Thoracic aorta (tissue), 2 donors: ENCODE measurements around the gene IGF2R. TPM values are rescaled to one million over a fixed set of nuclear protein-coding genes. Genes with fewer than 3 reads are reported as not detected.

Experiments
- ATAC-seq: fragments of 150-250 bp; one replicate; pipeline ENCODE4 v1.8.0; 2017; ENCODE audit warnings: low read depth; ENCODE audit not compliant: insufficient number of reproducible peaks, low FRiP score
- DNase-seq: peaks from one replicate; pipeline ENCODE4 v3.0.0-alpha.2; 2020; ENCODE audit warnings: low spot score
- H3K27ac ChIP-seq, 2 donors: fragments of 200-600 bp; sonication (generic); 1 replicate in 1 of 2; 2 replicates in 1 of 2; pipeline ENCODE4 v1.5.1; 2016; ENCODE audit warnings: mild to moderate bottlenecking in 2 of 2, moderate library complexity in 2 of 2
- H3K27me3 ChIP-seq: fragments of 200-600 bp; sonication (generic); replicated peaks from 2 replicates; pipeline ENCODE4 v1.6.0; 2016; ENCODE audit warnings: mild to moderate bottlenecking; ENCODE audit not compliant: insufficient read depth
- H3K36me3 ChIP-seq: fragments of 200-600 bp; sonication (generic); one replicate; pipeline ENCODE4 v1.5.1; 2016
- H3K4me1 ChIP-seq, 2 donors: fragments of 200-600 bp; sonication (generic); 1 replicate in 1 of 2; 2 replicates in 1 of 2; pipeline versions ENCODE4 v1.5.1 to v1.6.0; 2016; ENCODE audit warnings: low read depth in 2 of 2, mild to moderate bottlenecking in 1 of 2; ENCODE audit not compliant: control insufficient read depth in 1 of 2
- H3K4me3 ChIP-seq: fragments of 200-600 bp; sonication (generic); 2 replicates; pipeline ENCODE4 v1.5.1; 2016; ENCODE audit warnings: mild to moderate bottlenecking
- H3K9me3 ChIP-seq: fragments of 200-600 bp; sonication (generic); 2 replicates; pipeline ENCODE4 v1.5.1; 2016
- CTCF ChIP-seq: fragments of 200-600 bp; sonication (generic); IDR thresholded peaks from one replicate; pipeline ENCODE4 v1.5.1; 2019; ENCODE audit warnings: antibody characterized with exemption
- total RNA-seq, 2 donors: library from RNA; depleted of rRNA; stranded (reverse); fragments of >200 nt; gene quantifications; one replicate each; pipeline versions ENCODE4 v1.1.0 to v1.2.3, GENCODE V29; 2016

Gene IGF2R
- total RNA-seq, 2 donors from 2014 or later, result 82.2 to 88.4 TPM

- H3K36me3 ChIP-seq, result no peaks in the 10 kb centered on the region
- peaks cover 4 to 7% of the 10 kb centered on the region in 2 donors for H3K4me1 ChIP-seq
- TF ChIP-seq CTCF, result no peak
- no peaks in the 10 kb centered on the region for H3K9me3 ChIP-seq
- H3K4me3 ChIP-seq, result no peak overlapping the region
- no peak for ATAC-seq
- no peak for DNase-seq
- H3K27me3 ChIP-seq, result no peaks in the 10 kb centered on the region
- H3K27ac ChIP-seq, result no peak overlapping the region
Measured at GRCh38 chr6:160127270-160128124, 158.6 kb downstream of the IGF2R start.

GRCh38 chr6:160128125-160128683 lies 159.3 kb downstream of the IGF2R start:
- H3K4me3 ChIP-seq, result no peak overlapping the region
- no peaks in the 10 kb centered on the region for H3K36me3 ChIP-seq
- H3K9me3 ChIP-seq, result no peaks in the 10 kb centered on the region
- H3K27ac ChIP-seq, result no peak overlapping the region
- H3K27me3 ChIP-seq, result no peaks in the 10 kb centered on the region
- no peak for TF ChIP-seq CTCF
- H3K4me1 ChIP-seq, result peaks cover 4 to 14% of the 10 kb centered on the region in 2 donors
- ATAC-seq, result no peak
- no peak for DNase-seq

- no peak for DNase-seq
- ATAC-seq, result no peak
- no peaks in the 10 kb centered on the region for H3K9me3 ChIP-seq
- no peak for TF ChIP-seq CTCF
- peaks cover 4 to 18% of the 10 kb centered on the region in 2 donors for H3K4me1 ChIP-seq
- no peaks in the 10 kb centered on the region for H3K27me3 ChIP-seq
- no peaks in the 10 kb centered on the region for H3K36me3 ChIP-seq
- no peak overlapping the region for H3K27ac ChIP-seq
- H3K4me3 ChIP-seq, result no peak overlapping the region
Measured at GRCh38 chr6:160128879-160129516, 160.1 kb downstream of the IGF2R start.

- Histone ChIP-seq H3K36me3 (no peaks in the 10 kb centered on the region), H3K4me3 (no peak overlapping the region), H3K27me3 (no peaks in the 10 kb centered on the region), H3K27ac (no peak overlapping the region), H3K9me3 (no peaks in the 10 kb centered on the region), H3K4me1 (peaks cover 4 to 18% of the 10 kb centered on the region in 2 donors)
- ATAC-seq (no peak), DNase-seq (no peak)
- TF ChIP-seq CTCF, result no peak
Measured at GRCh38 chr6:160129881-160130615, 161.2 kb downstream of the IGF2R start.
